SK-N-SH treated with all-trans-retinoic acid at 6 μM for 48 hours (cell line): ENCODE data around the gene CPLX4.

ENCODE experiments used
- ATAC-seq: fragments of 200-7000 bp; cut with Tn5 transposase; 3 replicates; pipeline ENCODE4 v1.9.1; 2020; ENCODE audit warnings: mild to moderate bottlenecking, moderate library complexity
- ARNTL ChIP-seq: fragments of 450-650 bp; formaldehyde crosslinking; IDR thresholded peaks from 2 replicates; pipeline ENCODE4 v1.5.0; 2020; ENCODE audit warnings: low read depth, mild to moderate bottlenecking, moderate library complexity, borderline replicate concordance
- BACH2 ChIP-seq: fragments of 250-450 bp; sonication (Bioruptor Pico); IDR thresholded peaks from 2 replicates; pipeline ENCODE4 v1.9.0; 2021; ENCODE audit warnings: mild to moderate bottlenecking, borderline replicate concordance
- CSDC2 ChIP-seq: fragments of 250-450 bp; sonication (Bioruptor Pico); IDR thresholded peaks from 2 replicates; pipeline ENCODE4 v1.5.0; 2020; ENCODE audit warnings: mild to moderate bottlenecking, moderate library complexity
- ESRRG ChIP-seq: fragments of 250-450 bp; sonication (Bioruptor Pico); IDR thresholded peaks from 2 replicates; pipeline ENCODE4 v1.6.1; 2021; ENCODE audit warnings: mild to moderate bottlenecking
- ISL1 ChIP-seq: fragments of 250-450 bp; sonication (Bioruptor Pico); IDR thresholded peaks from 2 replicates; pipeline ENCODE4 v2.1.2; 2022; ENCODE audit warnings: mild to moderate bottlenecking, moderate library complexity
- OSR1 ChIP-seq: fragments of 250-450 bp; sonication (Bioruptor Pico); IDR thresholded peaks from 2 replicates; pipeline ENCODE4 v1.8.0; 2022; ENCODE audit warnings: moderate library complexity, mild to moderate bottlenecking, inconsistent platforms
- PPARA ChIP-seq: fragments of 250-450 bp; sonication (Bioruptor Pico); IDR thresholded peaks from 2 replicates; pipeline ENCODE4 v1.5.0; 2020; ENCODE audit warnings: mild to moderate bottlenecking, borderline replicate concordance
- RARB ChIP-seq: fragments of 250-450 bp; sonication (Bioruptor Pico); IDR thresholded peaks from 2 replicates; pipeline ENCODE4 v1.8.0; 2021; ENCODE audit warnings: mild to moderate bottlenecking, moderate library complexity
- SNAI2 ChIP-seq: fragments of 250-450 bp; sonication (Bioruptor Pico); IDR thresholded peaks from 2 replicates; pipeline ENCODE4 v1.5.0; 2020; ENCODE audit warnings: mild to moderate bottlenecking, moderate library complexity
- TCF4 ChIP-seq: fragments of 250-450 bp; sonication (Bioruptor Pico); IDR thresholded peaks from 2 replicates; pipeline ENCODE4 v1.8.0; 2021; ENCODE audit warnings: mild to moderate bottlenecking, moderate library complexity, borderline replicate concordance
- TOX ChIP-seq: fragments of 250-450 bp; sonication (Bioruptor Pico); IDR thresholded peaks from 2 replicates; pipeline ENCODE4 v1.8.0; 2021; ENCODE audit warnings: mild to moderate bottlenecking, moderate library complexity, borderline replicate concordance
- ZC3H10 ChIP-seq: fragments of 250-450 bp; sonication (Bioruptor Pico); IDR thresholded peaks from 2 replicates; pipeline ENCODE4 v1.5.1; 2021; ENCODE audit warnings: mild to moderate bottlenecking, moderate library complexity
- ZFP3 ChIP-seq: fragments of 250-450 bp; sonication (Bioruptor Pico); IDR thresholded peaks from 2 replicates; pipeline ENCODE4 v1.5.0; 2020; ENCODE audit warnings: mild to moderate bottlenecking, moderate library complexity
- ZFP30 ChIP-seq: fragments of 450-650 bp; formaldehyde crosslinking; IDR thresholded peaks from 2 replicates; pipeline ENCODE4 v1.5.0; 2022; ENCODE audit warnings: mild to moderate bottlenecking, moderate library complexity
- ZNF565 ChIP-seq: fragments of 450-650 bp; formaldehyde crosslinking; conservative IDR thresholded peaks from 2 replicates; pipeline ENCODE4 v1.5.0; 2020; ENCODE audit warnings: low read depth, mild to moderate bottlenecking, moderate library complexity
- ZNF70 ChIP-seq: fragments of 450-650 bp; formaldehyde crosslinking; IDR thresholded peaks from 2 replicates; pipeline ENCODE4 v1.5.0; 2020; ENCODE audit warnings: mild to moderate bottlenecking, moderate library complexity
- ZNF8 ChIP-seq: fragments of 450-650 bp; formaldehyde crosslinking; IDR thresholded peaks from 2 replicates; pipeline ENCODE4 v1.5.0; 2020; ENCODE audit warnings: mild to moderate bottlenecking, moderate library complexity
- TF ChIP-seq, protein P1 (sequence below): fragments of 250-450 bp; sonication (Bioruptor Pico); IDR thresholded peaks from 2 replicates; pipeline ENCODE4 v1.5.1; 2021; ENCODE audit warnings: mild to moderate bottlenecking, moderate library complexity
- TF ChIP-seq, protein P2 (sequence below): fragments of 250-450 bp; sonication (Bioruptor Pico); IDR thresholded peaks from 2 replicates; pipeline ENCODE4 v1.8.0; 2021; ENCODE audit warnings: low read depth, mild to moderate bottlenecking, moderate library complexity, borderline replicate concordance
- TF ChIP-seq, protein P3 (sequence below): fragments of 250-450 bp; sonication (Bioruptor Pico); IDR thresholded peaks from 2 replicates; pipeline ENCODE4 v1.5.1; 2020; ENCODE audit warnings: low read depth, mild to moderate bottlenecking, moderate library complexity
- TF ChIP-seq, protein P4 (sequence below): fragments of 250-450 bp; sonication (Bioruptor Pico); IDR thresholded peaks from 2 replicates; pipeline ENCODE4 v1.5.0; 2020; ENCODE audit warnings: mild to moderate bottlenecking, moderate library complexity

CPLX4 gene

DNA sequence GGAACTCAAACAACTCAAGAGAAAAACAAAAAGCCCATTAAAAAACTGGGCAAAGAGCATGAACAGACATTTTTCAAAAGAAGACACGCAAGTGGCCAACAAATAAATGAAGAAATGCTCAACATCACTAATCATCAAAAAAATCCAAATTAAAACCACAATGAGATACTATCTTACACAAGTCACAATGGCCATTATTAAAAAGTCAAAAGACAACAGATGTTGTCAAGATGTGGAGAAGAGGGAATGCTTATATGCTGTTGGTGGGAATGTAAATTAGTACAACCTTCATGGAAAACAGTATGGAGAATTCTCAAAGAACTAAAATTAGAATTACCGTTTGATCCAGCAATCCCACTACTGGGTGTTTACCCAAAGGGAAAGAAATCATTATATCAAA, 25.5 kb upstream of the CPLX4 start (continued):
- TF ChIP-seq, protein P1, sequence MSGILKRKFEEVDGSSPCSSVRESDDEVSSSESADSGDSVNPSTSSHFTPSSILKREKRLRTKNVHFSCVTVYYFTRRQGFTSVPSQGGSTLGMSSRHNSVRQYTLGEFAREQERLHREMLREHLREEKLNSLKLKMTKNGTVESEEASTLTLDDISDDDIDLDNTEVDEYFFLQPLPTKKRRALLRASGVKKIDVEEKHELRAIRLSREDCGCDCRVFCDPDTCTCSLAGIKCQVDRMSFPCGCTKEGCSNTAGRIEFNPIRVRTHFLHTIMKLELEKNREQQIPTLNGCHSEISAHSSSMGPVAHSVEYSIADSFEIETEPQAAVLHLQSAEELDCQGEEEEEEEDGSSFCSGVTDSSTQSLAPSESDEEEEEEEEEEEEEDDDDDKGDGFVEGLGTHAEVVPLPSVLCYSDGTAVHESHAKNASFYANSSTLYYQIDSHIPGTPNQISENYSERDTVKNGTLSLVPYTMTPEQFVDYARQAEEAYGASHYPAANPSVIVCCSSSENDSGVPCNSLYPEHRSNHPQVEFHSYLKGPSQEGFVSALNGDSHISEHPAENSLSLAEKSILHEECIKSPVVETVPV (CRISPR knock-in tag), result no peak
- TF ChIP-seq, protein P2, sequence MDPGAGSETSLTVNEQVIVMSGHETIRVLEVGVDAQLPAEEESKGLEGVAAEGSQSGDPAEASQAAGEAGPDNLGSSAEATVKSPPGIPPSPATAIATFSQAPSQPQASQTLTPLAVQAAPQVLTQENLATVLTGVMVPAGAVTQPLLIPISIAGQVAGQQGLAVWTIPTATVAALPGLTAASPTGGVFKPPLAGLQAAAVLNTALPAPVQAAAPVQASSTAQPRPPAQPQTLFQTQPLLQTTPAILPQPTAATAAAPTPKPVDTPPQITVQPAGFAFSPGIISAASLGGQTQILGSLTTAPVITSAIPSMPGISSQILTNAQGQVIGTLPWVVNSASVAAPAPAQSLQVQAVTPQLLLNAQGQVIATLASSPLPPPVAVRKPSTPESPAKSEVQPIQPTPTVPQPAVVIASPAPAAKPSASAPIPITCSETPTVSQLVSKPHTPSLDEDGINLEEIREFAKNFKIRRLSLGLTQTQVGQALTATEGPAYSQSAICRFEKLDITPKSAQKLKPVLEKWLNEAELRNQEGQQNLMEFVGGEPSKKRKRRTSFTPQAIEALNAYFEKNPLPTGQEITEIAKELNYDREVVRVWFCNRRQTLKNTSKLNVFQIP (CRISPR knock-in tag), result no peak
- TF ChIP-seq ZNF565, result no peak
- no peak for TF ChIP-seq ZNF8 (CRISPR knock-in tag)
- TF ChIP-seq SNAI2 (CRISPR knock-in tag), result no peak

DNA sequence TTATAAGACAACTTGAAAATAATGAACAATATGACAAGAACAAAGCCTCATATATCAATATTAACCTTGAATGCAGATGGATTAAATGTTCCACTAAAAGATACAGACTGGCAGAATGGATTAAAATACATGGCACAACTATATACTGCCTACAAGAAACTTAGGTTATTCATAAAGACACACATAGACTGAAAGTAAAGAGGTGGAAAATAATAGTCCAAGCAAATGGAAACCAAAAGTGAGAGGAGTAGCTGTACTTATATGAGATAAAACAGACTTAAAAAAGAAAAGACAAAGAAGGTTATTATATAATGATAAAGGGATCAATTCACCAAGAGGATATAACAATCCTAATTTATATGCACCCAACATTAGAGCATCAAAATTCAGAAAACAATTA, 22.4 kb upstream of the CPLX4 start:
- TF ChIP-seq, protein P2 (CRISPR knock-in tag), result no peak
- TF ChIP-seq ARNTL (CRISPR knock-in tag), result no peak
- TF ChIP-seq, protein P3, sequence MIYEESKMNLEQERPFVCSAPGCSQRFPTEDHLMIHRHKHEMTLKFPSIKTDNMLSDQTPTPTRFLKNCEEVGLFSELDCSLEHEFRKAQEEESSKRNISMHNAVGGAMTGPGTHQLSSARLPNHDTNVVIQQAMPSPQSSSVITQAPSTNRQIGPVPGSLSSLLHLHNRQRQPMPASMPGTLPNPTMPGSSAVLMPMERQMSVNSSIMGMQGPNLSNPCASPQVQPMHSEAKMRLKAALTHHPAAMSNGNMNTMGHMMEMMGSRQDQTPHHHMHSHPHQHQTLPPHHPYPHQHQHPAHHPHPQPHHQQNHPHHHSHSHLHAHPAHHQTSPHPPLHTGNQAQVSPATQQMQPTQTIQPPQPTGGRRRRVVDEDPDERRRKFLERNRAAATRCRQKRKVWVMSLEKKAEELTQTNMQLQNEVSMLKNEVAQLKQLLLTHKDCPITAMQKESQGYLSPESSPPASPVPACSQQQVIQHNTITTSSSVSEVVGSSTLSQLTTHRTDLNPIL (CRISPR knock-in tag), result no peak
- no peak for TF ChIP-seq PPARA (CRISPR knock-in tag)
- TF ChIP-seq, protein P1 (CRISPR knock-in tag), result no peak
- TF ChIP-seq TCF4, result no peak
- TF ChIP-seq, protein P4, sequence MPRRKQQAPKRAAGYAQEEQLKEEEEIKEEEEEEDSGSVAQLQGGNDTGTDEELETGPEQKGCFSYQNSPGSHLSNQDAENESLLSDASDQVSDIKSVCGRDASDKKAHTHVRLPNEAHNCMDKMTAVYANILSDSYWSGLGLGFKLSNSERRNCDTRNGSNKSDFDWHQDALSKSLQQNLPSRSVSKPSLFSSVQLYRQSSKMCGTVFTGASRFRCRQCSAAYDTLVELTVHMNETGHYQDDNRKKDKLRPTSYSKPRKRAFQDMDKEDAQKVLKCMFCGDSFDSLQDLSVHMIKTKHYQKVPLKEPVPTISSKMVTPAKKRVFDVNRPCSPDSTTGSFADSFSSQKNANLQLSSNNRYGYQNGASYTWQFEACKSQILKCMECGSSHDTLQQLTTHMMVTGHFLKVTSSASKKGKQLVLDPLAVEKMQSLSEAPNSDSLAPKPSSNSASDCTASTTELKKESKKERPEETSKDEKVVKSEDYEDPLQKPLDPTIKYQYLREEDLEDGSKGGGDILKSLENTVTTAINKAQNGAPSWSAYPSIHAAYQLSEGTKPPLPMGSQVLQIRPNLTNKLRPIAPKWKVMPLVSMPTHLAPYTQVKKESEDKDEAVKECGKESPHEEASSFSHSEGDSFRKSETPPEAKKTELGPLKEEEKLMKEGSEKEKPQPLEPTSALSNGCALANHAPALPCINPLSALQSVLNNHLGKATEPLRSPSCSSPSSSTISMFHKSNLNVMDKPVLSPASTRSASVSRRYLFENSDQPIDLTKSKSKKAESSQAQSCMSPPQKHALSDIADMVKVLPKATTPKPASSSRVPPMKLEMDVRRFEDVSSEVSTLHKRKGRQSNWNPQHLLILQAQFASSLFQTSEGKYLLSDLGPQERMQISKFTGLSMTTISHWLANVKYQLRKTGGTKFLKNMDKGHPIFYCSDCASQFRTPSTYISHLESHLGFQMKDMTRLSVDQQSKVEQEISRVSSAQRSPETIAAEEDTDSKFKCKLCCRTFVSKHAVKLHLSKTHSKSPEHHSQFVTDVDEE (CRISPR knock-in tag), result no peak
- TF ChIP-seq OSR1 (CRISPR knock-in tag), result no peak
- TF ChIP-seq ZNF8 (CRISPR knock-in tag), result no peak
- no peak for TF ChIP-seq ZFP3 (CRISPR knock-in tag)
- no peak for TF ChIP-seq ZNF70 (CRISPR knock-in tag)
- TF ChIP-seq ESRRG, result no peak
- no peak for TF ChIP-seq TOX (CRISPR knock-in tag)
- TF ChIP-seq BACH2 (CRISPR knock-in tag), result no peak
- TF ChIP-seq ZC3H10 (CRISPR knock-in tag), result no peak
- TF ChIP-seq CSDC2 (CRISPR knock-in tag), result no peak
- no peak for TF ChIP-seq ISL1 (CRISPR knock-in tag)
- no peak for TF ChIP-seq RARB (CRISPR knock-in tag)
- TF ChIP-seq, all 23 proteins: peak for 0

DNA sequence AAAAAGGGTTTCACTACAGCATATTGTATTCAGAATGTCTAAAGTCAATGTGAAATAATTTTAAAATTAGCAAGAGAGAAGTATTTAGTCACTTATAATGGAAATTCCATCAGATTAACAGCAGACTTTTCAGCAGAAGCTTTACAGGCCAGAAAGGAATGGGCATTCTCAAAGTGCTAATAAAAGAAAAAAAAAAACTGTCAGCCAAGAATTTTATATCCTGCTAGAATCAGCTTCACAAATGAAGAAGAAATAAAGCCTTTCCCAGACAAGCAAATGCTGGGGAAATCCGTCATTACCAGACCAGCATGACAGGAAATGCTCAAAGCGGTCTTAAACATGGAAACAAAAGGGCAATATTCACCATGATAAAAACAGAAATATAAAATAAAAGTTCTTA, 21.9 kb upstream of the CPLX4 start:
- no peak for ATAC-seq
- no peak for TF ChIP-seq ISL1 (CRISPR knock-in tag)
- TF ChIP-seq PPARA (CRISPR knock-in tag), result no peak
- TF ChIP-seq, protein P1 (CRISPR knock-in tag), result no peak
- TF ChIP-seq TOX (CRISPR knock-in tag), result no peak
- TF ChIP-seq TCF4, result no peak
- no peak for TF ChIP-seq ZFP30
- no peak for TF ChIP-seq BACH2 (CRISPR knock-in tag)
- TF ChIP-seq, protein P3 (CRISPR knock-in tag), result no peak
- TF ChIP-seq ZNF8 (CRISPR knock-in tag), result no peak
- no peak for TF ChIP-seq ZC3H10 (CRISPR knock-in tag)
- no peak for TF ChIP-seq CSDC2 (CRISPR knock-in tag)
- TF ChIP-seq, protein P2 (CRISPR knock-in tag), result no peak
- no peak for TF ChIP-seq ARNTL (CRISPR knock-in tag)
- TF ChIP-seq ZNF70 (CRISPR knock-in tag), result no peak
- TF ChIP-seq RARB (CRISPR knock-in tag), result no peak

More for the DNA sequence above, 22.4 kb upstream of the CPLX4 start:
- ATAC-seq, result no peak
